Ovary (tissue), 9 donors: Measurements from ENCODE around the gene TTC16. TPM values are rescaled to one million over a fixed set of nuclear protein-coding genes. Genes with fewer than 3 reads are reported as not detected.

ENCODE experiments used
- DNase-seq, 5 donors: peaks; one replicate each; pipeline ENCODE4 v3.0.0-alpha.2; 2019 to 2020
- H3K27ac ChIP-seq, 2 donors: fragments of 200-600 bp; one replicate each; pipeline versions ENCODE4 v1.5.1 to v1.8.0; 2019 to 2022
- H3K27me3 ChIP-seq: fragments of 200-600 bp; one replicate; pipeline ENCODE4 v1.8.0; 2022
- H3K36me3 ChIP-seq: fragments of 200-600 bp; sonication (generic); one replicate; pipeline ENCODE4 v1.5.1; 2019
- H3K4me1 ChIP-seq: one replicate; pipeline ENCODE4 v1.8.1; 2013; ENCODE audit warnings: mild to moderate bottlenecking, moderate library complexity; ENCODE audit not compliant: insufficient read depth
- H3K4me3 ChIP-seq: fragments of 200-600 bp; sonication (generic); one replicate; pipeline ENCODE4 v1.5.1; 2017
- H3K9me3 ChIP-seq, 2 donors: fragments of 200-600 bp in 1 of 2; sonication (generic) in 1 of 2; one replicate each; pipeline versions ENCODE4 v1.5.1 to v1.8.1; 2013 to 2019; ENCODE audit warnings: mild to moderate bottlenecking in 1 of 2, moderate library complexity in 1 of 2
- EP300 ChIP-seq: sonication (generic); formaldehyde crosslinking; IDR thresholded peaks from one replicate; pipeline ENCODE4 v1.6.1; 2017; ENCODE audit warnings: antibody characterized with exemption
- POLR2A ChIP-seq: fragments of 450-650 bp; IDR thresholded peaks from one replicate; pipeline ENCODE4 v1.6.1; 2017; ENCODE audit warnings: antibody characterized with exemption, mild to moderate bottlenecking, moderate library complexity
- WGBS, 3 donors: extraction: QIAGEN DNeasy Blood & Tissue Kit in 1 of 3; methylation state at CpG; one replicate each; pipeline versions ENCODE4 v1.1.5 to v1.1.7; 2013 to 2017; 5-methylcytosine and 5-hydroxymethylcytosine counted together
- intact Hi-C, 4 donors: fragments of 100-400 bp; cut with DNase I; formaldehyde crosslinking; loops; one replicate each; pipeline versions ENCODE4 v1.11.0 to v1.15.1; 2022 to 2023
- polyA plus RNA-seq, 2 donors: library from polyadenylated mRNA; stranded (reverse); fragments of 200-250 nt in 1 of 2; fragments of 350-450 nt in 1 of 2; fragmentation: Illumina TruSeq in 1 of 2; extraction: RNeasy Lipid Tissue Mini Kit (QIAGEN cat#74804) in 1 of 2; gene quantifications; one replicate each; pipeline ENCODE4 v1.2.3, GENCODE V29; 2013 to 2014
- total RNA-seq, 7 donors: library from RNA; depleted of rRNA in 2 of 7; stranded (reverse); fragments of >200 nt in 2 of 7; fragmentation: NEBNext Ultra II Directional in 3 of 7; extraction: Animal tissue kit (Norgen Biotek cat#: 25700) in 3 of 7; gene quantifications; one replicate each; pipeline versions ENCODE4 v1.1.0 to v1.2.4, GENCODE V29; 2016 to 2023
- TF ChIP-seq, protein P1 (sequence below), 3 donors: fragments of 450-650 bp in 2 of 3; fragments of 200-600 bp in 1 of 3; IDR thresholded peaks; one replicate each; pipeline versions ENCODE4 v1.5.1 to v1.8.0; 2016 to 2022; ENCODE audit warnings: antibody characterized with exemption in 3 of 3, mild to moderate bottlenecking in 1 of 3
- donor health status: DM: no; HTN: no; CAD: no; lungs with moderate emphysema.
- donor health status: DM: no; HTN: no; CAD: no.
- donor health status: Bipolar disorder and iron deficiency.
- donor health status: DM: yes; HTN: yes; CAD: no.
- donor health status: DM: no; HTN: no; CAD: no.
- donor health status: DM: yes; HTN: yes; CAD: no.

Gene TTC16
- total and polyA plus RNA-seq, 9 donors: under 0.01 to 5.9 (median 0.21) TPM; not detected in 3

GRCh38 chr9:127728808-127729207 lies 12.9 kb downstream of the TTC16 start:
- intact Hi-C loops: loop anchor here in 2 of 4 donors (5.0 to 10.0 kb wide), 2 partner anchors 222 to 224 kb away; no protein-coding TSS in a partner anchor
- 80 to 86% (median 84%) methylated on average over 8 of the region's 8 CpGs for WGBS, 3 donors

GRCh38 chr9:127729522-127730256 lies 13.8 kb downstream of the TTC16 start:
- Histone ChIP-seq H3K9me3 (no peaks in the 10 kb centered on the region), H3K27ac (no peak overlapping the region), H3K36me3 (no peaks in the 10 kb centered on the region), H3K4me3 (no peak overlapping the region), H3K4me1 (peaks cover 6% of the 10 kb centered on the region), H3K27me3 (no peaks in the 10 kb centered on the region)
- TF ChIP-seq POLR2A: no peak
- TF ChIP-seq, protein P1, sequence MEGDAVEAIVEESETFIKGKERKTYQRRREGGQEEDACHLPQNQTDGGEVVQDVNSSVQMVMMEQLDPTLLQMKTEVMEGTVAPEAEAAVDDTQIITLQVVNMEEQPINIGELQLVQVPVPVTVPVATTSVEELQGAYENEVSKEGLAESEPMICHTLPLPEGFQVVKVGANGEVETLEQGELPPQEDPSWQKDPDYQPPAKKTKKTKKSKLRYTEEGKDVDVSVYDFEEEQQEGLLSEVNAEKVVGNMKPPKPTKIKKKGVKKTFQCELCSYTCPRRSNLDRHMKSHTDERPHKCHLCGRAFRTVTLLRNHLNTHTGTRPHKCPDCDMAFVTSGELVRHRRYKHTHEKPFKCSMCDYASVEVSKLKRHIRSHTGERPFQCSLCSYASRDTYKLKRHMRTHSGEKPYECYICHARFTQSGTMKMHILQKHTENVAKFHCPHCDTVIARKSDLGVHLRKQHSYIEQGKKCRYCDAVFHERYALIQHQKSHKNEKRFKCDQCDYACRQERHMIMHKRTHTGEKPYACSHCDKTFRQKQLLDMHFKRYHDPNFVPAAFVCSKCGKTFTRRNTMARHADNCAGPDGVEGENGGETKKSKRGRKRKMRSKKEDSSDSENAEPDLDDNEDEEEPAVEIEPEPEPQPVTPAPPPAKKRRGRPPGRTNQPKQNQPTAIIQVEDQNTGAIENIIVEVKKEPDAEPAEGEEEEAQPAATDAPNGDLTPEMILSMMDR (IDR thresholded peaks at IDR 0.05): no peak
- no peak for TF ChIP-seq EP300
- 88 to 92% (median 90%) methylated on average over 16 to 18 of the region's 18 CpGs for WGBS, 3 donors
- intact Hi-C loops: loop anchor here (5.0 to 10.0 kb wide), 4 partner anchors 137 to 225 kb away; no protein-coding TSS in a partner anchor
- DNase-seq: no peak

More at GRCh38 chr9:127728808-127729207, 12.9 kb downstream of the TTC16 start:
- Histone ChIP-seq H3K4me1 (peaks cover 5% of the 10 kb centered on the region), H3K27me3 (no peaks in the 10 kb centered on the region), H3K9me3 (no peaks in the 10 kb centered on the region), H3K27ac (no peak overlapping the region), H3K4me3 (no peak overlapping the region), H3K36me3 (no peaks in the 10 kb centered on the region)
- TF ChIP-seq, protein P1 (IDR thresholded peaks at IDR 0.05): no peak
- TF ChIP-seq POLR2A: no peak
- TF ChIP-seq EP300: no peak
- no peak for DNase-seq

DNA sequence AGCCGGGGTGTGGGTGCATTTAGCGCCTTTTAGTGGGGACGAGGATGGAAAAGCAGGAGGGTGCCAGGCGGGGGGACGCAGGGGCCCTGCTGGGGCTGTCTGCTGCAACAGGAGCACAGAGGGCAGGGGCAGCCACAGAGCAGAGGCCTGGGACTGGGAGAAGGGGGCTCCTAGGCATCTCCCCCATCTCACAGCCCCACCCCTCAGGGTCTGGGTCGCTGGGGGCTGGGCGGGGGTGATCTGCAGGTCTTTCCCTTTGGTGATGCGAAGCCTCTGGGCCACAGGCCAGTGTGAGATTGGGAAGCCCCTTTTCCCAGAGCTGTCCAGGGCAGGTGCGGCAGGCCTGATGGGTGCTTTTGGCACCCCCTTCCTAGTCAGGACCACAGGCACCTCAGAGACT lies 14.4 kb downstream of the TTC16 start:
- intact Hi-C loops: loop anchor here in 3 of 4 donors (5.0 kb wide), 2 partner anchors 138 to 143 kb away; no protein-coding TSS in a partner anchor
- WGBS, 3 donors: 86 to 88% (median 88%) methylated on average over 9 of the region's 9 CpGs
- H3K27ac ChIP-seq: no peak overlapping the region
- peaks cover 6% of the 10 kb centered on the region for H3K4me1 ChIP-seq
- H3K36me3 ChIP-seq: no peaks in the 10 kb centered on the region
- no peak for DNase-seq
- no peaks in the 10 kb centered on the region for H3K27me3 ChIP-seq
- no peaks in the 10 kb centered on the region for H3K9me3 ChIP-seq
- H3K4me3 ChIP-seq: no peak overlapping the region
- TF ChIP-seq POLR2A: no peak
- TF ChIP-seq, protein P1 (IDR thresholded peaks at IDR 0.05): no peak

- intact Hi-C loops: loop anchor here in 3 of 4 donors (5.0 kb wide), 2 partner anchors 139 to 144 kb away; no protein-coding TSS in a partner anchor
- Histone ChIP-seq H3K4me1 (peaks cover 6% of the 10 kb centered on the region), H3K36me3 (no peaks in the 10 kb centered on the region), H3K27me3 (no peaks in the 10 kb centered on the region), H3K4me3 (no peak overlapping the region), H3K27ac (no peak overlapping the region), H3K9me3 (no peaks in the 10 kb centered on the region)
- TF ChIP-seq EP300 (no peak), POLR2A (no peak)
- TF ChIP-seq, protein P1 (IDR thresholded peaks at IDR 0.05): no peak
- 65 to 80% (median 73%) methylated on average over 9 of the region's 9 CpGs for WGBS, 3 donors
- no peak for DNase-seq
These were observed 15.0 kb downstream of the TTC16 start for GRCh38 chr9:127730799-127731410.
